Gastrocnemius medialis (tissue), 4 donors: ENCODE data around the gene BTLA. TPM values are rescaled to one million over a fixed set of nuclear protein-coding genes. Genes with fewer than 3 reads are reported as not detected.

ENCODE experiments used
- ATAC-seq, 2 donors: fragments of 150-250 bp; one replicate each; pipeline ENCODE4 v1.9.1; 2016
- DNase-seq, 2 donors: peaks; one replicate each; pipeline ENCODE4 v3.0.0-alpha.2; 2019
- H3K27ac ChIP-seq, 4 donors: fragments of 200-600 bp; sonication (generic); 1 replicate in 1 of 4; 2 replicates in 3 of 4; pipeline ENCODE4 v1.5.1; 2016 to 2018; ENCODE audit warnings: mild to moderate bottlenecking in 2 of 4, moderate library complexity in 1 of 4
- H3K27me3 ChIP-seq, 3 donors: fragments of 200-600 bp; sonication (generic) in 2 of 3; 1 replicate in 1 of 3; 2 replicates in 2 of 3; pipeline versions ENCODE4 v1.5.1 to v1.6.0; 2016 to 2019; ENCODE audit warnings: mild to moderate bottlenecking in 1 of 3, moderate library complexity in 1 of 3
- H3K36me3 ChIP-seq, 2 donors: fragments of 200-600 bp; sonication (generic) in 1 of 2; one replicate each; pipeline ENCODE4 v1.5.1; 2017 to 2018
- H3K4me1 ChIP-seq, 2 donors: fragments of 200-600 bp; sonication (generic) in 1 of 2; one replicate each; pipeline ENCODE4 v1.5.1; 2016 to 2017; ENCODE audit warnings: mild to moderate bottlenecking in 2 of 2
- H3K4me3 ChIP-seq, 4 donors: fragments of 200-600 bp; sonication (generic) in 3 of 4; 1 replicate in 1 of 4; 2 replicates in 3 of 4; pipeline ENCODE4 v1.5.1; 2016 to 2019; ENCODE audit warnings: mild to moderate bottlenecking in 2 of 4
- H3K9me3 ChIP-seq, 3 donors: fragments of 200-600 bp; sonication (generic) in 2 of 3; 1 replicate in 1 of 3; 2 replicates in 2 of 3; pipeline ENCODE4 v1.5.1; 2016 to 2019
- POLR2A ChIP-seq, 2 donors: fragments of 450-650 bp; IDR thresholded peaks; one replicate each; pipeline ENCODE4 v1.6.1; 2017; ENCODE audit warnings: antibody characterized with exemption in 2 of 2, mild to moderate bottlenecking in 2 of 2, moderate library complexity in 2 of 2
- in situ Hi-C, 4 donors: fragments of 200-750 bp; cut with MboI; loops; one replicate each; pipeline versions ENCODE4 v1.15.0 to v1.8.0; 2017; ENCODE audit warnings: low sequenced_read_pairs in 4 of 4
- intact Hi-C: fragments of 100-400 bp; cut with DNase I; formaldehyde crosslinking; loops from one replicate; pipeline ENCODE4 v1.15.1; 2023; ENCODE audit warnings: low total_unique reads
- total RNA-seq, 4 donors: library from RNA; depleted of rRNA; stranded (reverse); fragments of >200 nt; gene quantifications; one replicate each; pipeline versions ENCODE4 v1.1.0 to v1.2.3, GENCODE V29; 2016
- TF ChIP-seq, protein P1 (sequence below), 5 experiments: fragments of 450-650 bp in 3 of 5; fragments of 200-600 bp in 2 of 5; sonication (generic) in 2 of 5; IDR thresholded peaks in 4 of 5; conservative IDR thresholded peaks in 1 of 5; 1 replicate in 4 of 5; 2 replicates in 1 of 5; pipeline ENCODE4 v1.5.1; 2016 to 2019; ENCODE audit warnings: antibody characterized with exemption in 5 of 5, mild to moderate bottlenecking in 3 of 5, moderate library complexity in 3 of 5

The BTLA gene
- total RNA-seq, 4 donors from 2014 or later: not detected

DNA sequence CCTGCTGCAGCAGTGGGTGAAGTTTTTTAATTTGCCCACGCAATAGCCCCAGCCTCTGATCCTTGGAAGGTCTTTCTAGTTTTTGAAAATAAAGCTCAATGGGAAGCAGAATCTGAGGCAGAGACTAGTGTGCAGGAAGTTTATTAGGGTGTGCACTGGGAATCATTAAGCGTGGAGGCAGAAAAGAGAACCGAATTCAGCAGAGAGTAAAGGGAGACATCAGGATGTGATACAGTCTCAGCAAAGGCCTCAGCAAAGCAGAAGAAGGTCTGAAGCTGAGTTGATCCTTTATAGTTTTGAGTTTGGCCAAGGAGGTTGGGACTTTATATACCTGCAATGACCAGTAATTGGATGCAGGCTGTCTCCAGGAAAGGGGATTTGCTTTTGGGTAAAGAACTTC is 4.9 kb upstream of the BTLA start:
- Histone ChIP-seq H3K36me3 (no peaks in the 10 kb centered on the region), H3K27me3 (no peaks in the 10 kb centered on the region), H3K4me3 (no peak overlapping the region), H3K9me3 (no peaks in the 10 kb centered on the region), H3K27ac (no peak overlapping the region), H3K4me1 (no peaks in the 10 kb centered on the region)
- in situ Hi-C loops: loop anchor here (25.0 kb wide), 5 partner anchors 167 to 392 kb away; partner anchors contain the start of genes CD200 (in 1 of the 4), GCSAM (in 1 of the 4) and SLC9C1 (in 1 of the 4)
- intact Hi-C loops: no loop called here
- DNase-seq (no peak), ATAC-seq (no peak)
- TF ChIP-seq POLR2A (IDR thresholded peaks at IDR 0.05): no peak
- TF ChIP-seq, protein P1, sequence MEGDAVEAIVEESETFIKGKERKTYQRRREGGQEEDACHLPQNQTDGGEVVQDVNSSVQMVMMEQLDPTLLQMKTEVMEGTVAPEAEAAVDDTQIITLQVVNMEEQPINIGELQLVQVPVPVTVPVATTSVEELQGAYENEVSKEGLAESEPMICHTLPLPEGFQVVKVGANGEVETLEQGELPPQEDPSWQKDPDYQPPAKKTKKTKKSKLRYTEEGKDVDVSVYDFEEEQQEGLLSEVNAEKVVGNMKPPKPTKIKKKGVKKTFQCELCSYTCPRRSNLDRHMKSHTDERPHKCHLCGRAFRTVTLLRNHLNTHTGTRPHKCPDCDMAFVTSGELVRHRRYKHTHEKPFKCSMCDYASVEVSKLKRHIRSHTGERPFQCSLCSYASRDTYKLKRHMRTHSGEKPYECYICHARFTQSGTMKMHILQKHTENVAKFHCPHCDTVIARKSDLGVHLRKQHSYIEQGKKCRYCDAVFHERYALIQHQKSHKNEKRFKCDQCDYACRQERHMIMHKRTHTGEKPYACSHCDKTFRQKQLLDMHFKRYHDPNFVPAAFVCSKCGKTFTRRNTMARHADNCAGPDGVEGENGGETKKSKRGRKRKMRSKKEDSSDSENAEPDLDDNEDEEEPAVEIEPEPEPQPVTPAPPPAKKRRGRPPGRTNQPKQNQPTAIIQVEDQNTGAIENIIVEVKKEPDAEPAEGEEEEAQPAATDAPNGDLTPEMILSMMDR (IDR thresholded peaks at IDR 0.05 in 4 of 5, conservative IDR thresholded peaks at IDR 0.05 in 1 of 5): no peak

GRCh38 chr3:112503304-112503972 is 4.2 kb upstream of the BTLA start:
- Histone ChIP-seq H3K9me3 (no peaks in the 10 kb centered on the region), H3K4me3 (no peak overlapping the region), H3K27me3 (no peaks in the 10 kb centered on the region), H3K36me3 (no peaks in the 10 kb centered on the region), H3K4me1 (no peaks in the 10 kb centered on the region), H3K27ac (no peak overlapping the region)
- DNase-seq: no peak
- ATAC-seq: no peak
- TF ChIP-seq, protein P1 (IDR thresholded peaks at IDR 0.05 in 4 of 5, conservative IDR thresholded peaks at IDR 0.05 in 1 of 5): no peak
- no peak for TF ChIP-seq POLR2A (IDR thresholded peaks at IDR 0.05)
- in situ Hi-C loops: loop anchor here (25.0 kb wide), 5 partner anchors 166 to 391 kb away; partner anchors contain the start of genes CD200 (in 1 of the 4), GCSAM (in 1 of the 4) and SLC9C1 (in 1 of the 4)
- intact Hi-C loops: no loop called here

DNA sequence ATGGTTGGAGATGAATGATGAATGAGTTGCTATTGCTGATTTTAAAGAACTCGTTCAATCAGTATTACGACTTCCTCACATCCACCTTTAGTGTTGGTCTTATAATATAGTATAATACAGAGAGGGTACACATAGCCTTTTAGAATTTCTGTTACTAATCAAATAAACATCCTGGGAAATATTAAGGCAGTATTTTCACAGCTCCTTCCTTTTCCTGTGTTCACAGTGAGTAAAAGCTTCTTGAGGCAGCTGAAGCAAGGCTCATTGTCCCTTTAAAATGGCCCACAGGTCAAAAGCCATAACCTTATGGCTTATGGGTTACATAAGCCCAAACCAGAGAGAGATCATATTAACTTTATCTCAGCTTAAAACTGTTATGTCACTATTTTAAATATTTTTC is 1.3 kb upstream of the BTLA start:
- H3K4me3 ChIP-seq: no peak overlapping the region
- DNase-seq: no peak
- no peak for ATAC-seq
- H3K27ac ChIP-seq: no peak overlapping the region
- H3K36me3 ChIP-seq: no peaks in the 10 kb centered on the region
- H3K27me3 ChIP-seq: no peaks in the 10 kb centered on the region
- no peaks in the 10 kb centered on the region for H3K9me3 ChIP-seq
- in situ Hi-C loops: loop anchor here (25.0 kb wide), 5 partner anchors 163 to 388 kb away; partner anchors contain the start of genes CD200 (in 1 of the 4), GCSAM (in 1 of the 4) and SLC9C1 (in 1 of the 4)
- no peaks in the 10 kb centered on the region for H3K4me1 ChIP-seq
- intact Hi-C loops: no loop called here
- TF ChIP-seq, protein P1 (IDR thresholded peaks at IDR 0.05 in 4 of 5, conservative IDR thresholded peaks at IDR 0.05 in 1 of 5): no peak
- no peak for TF ChIP-seq POLR2A (IDR thresholded peaks at IDR 0.05)

- ATAC-seq (no peak), DNase-seq (no peak)
- H3K9me3 ChIP-seq: no peaks in the 10 kb centered on the region
- H3K4me1 ChIP-seq: no peaks in the 10 kb centered on the region
- H3K27me3 ChIP-seq: no peaks in the 10 kb centered on the region
- no peaks in the 10 kb centered on the region for H3K36me3 ChIP-seq
- no peak overlapping the region for H3K27ac ChIP-seq
- intact Hi-C loops: no loop called here
- in situ Hi-C loops: no loop called here
- H3K4me3 ChIP-seq: no peak overlapping the region
- TF ChIP-seq, protein P1 (IDR thresholded peaks at IDR 0.05 in 4 of 5, conservative IDR thresholded peaks at IDR 0.05 in 1 of 5): no peak
- TF ChIP-seq POLR2A (IDR thresholded peaks at IDR 0.05): no peak
Observed at GRCh38 chr3:112497897-112498548, 1.2 kb downstream of the BTLA start.
